Mesendoderm (in vitro differentiated cells): ENCODE data around the gene AFF2.
A peak's percentile ranks its signal among the peaks of the same experiment; 100 is the strongest.

Source experiments
- DNase-seq: peaks from one replicate; pipeline ENCODE4 v3.0.0; 2013
- H2AK5ac ChIP-seq: 2 replicates; pipeline ENCODE4 v1.6.1; 2013; ENCODE audit warnings: low read length, inconsistent platforms
- H2BK120ac ChIP-seq: 2 replicates; pipeline ENCODE4 v1.6.1; 2013; ENCODE audit warnings: low read depth, mild to moderate bottlenecking, low read length, moderate library complexity, mixed read lengths
- H2BK15ac ChIP-seq: replicated peaks from 2 replicates; pipeline ENCODE4 v1.6.1; 2013; ENCODE audit warnings: low read depth, mild to moderate bottlenecking, moderate library complexity
- H2BK5ac ChIP-seq: 2 replicates; pipeline ENCODE4 v1.6.1; 2013; ENCODE audit warnings: low read length, inconsistent platforms
- H3K18ac ChIP-seq: 2 replicates; pipeline ENCODE4 v1.6.1; 2013; ENCODE audit warnings: mild to moderate bottlenecking, low read length, mixed read lengths
- H3K23ac ChIP-seq: one replicate; pipeline ENCODE4 v1.6.1; 2013; ENCODE audit warnings: low read length
- H3K27ac ChIP-seq: 2 replicates; pipeline ENCODE4 v1.5.1; 2013; ENCODE audit warnings: low read depth, mild to moderate bottlenecking, inconsistent platforms, low read length, moderate library complexity
- H3K27me3 ChIP-seq: 2 replicates; pipeline ENCODE4 v1.6.1; 2013; ENCODE audit warnings: low read length, control low read depth, mild to moderate bottlenecking, inconsistent platforms; ENCODE audit not compliant: insufficient read depth, poor library complexity
- H3K36me3 ChIP-seq: 2 replicates; pipeline ENCODE4 v1.6.1; 2013; ENCODE audit warnings: low read length, inconsistent platforms; ENCODE audit not compliant: control insufficient read depth, insufficient read depth
- H3K4ac ChIP-seq: one replicate; pipeline ENCODE4 v1.6.1; 2013; ENCODE audit warnings: low read depth, mild to moderate bottlenecking, low read length, moderate library complexity
- H3K4me1 ChIP-seq: 2 replicates; pipeline ENCODE4 v1.6.1; 2013; ENCODE audit warnings: low read depth, low read length, inconsistent platforms; ENCODE audit not compliant: control insufficient read depth
- H3K4me2 ChIP-seq: 2 replicates; pipeline ENCODE4 v1.6.1; 2013; ENCODE audit warnings: low read length
- H3K4me3 ChIP-seq: 2 replicates; pipeline ENCODE4 v1.5.1; 2013; ENCODE audit warnings: mild to moderate bottlenecking, low read length
- H3K56ac ChIP-seq: one replicate; pipeline ENCODE4 v1.6.1; 2013; ENCODE audit warnings: low read length
- H3K79me1 ChIP-seq: 2 replicates; pipeline ENCODE4 v1.6.1; 2013; ENCODE audit warnings: low read length, inconsistent platforms
- H3K79me2 ChIP-seq: 2 replicates; pipeline ENCODE4 v1.6.1; 2013; ENCODE audit warnings: mild to moderate bottlenecking, low read length; ENCODE audit not compliant: control insufficient read depth, insufficient read depth
- H3K9ac ChIP-seq: 2 replicates; pipeline ENCODE4 v1.6.1; 2013; ENCODE audit warnings: low read length, inconsistent platforms
- H4K5ac ChIP-seq: one replicate; pipeline ENCODE4 v1.6.1; 2013; ENCODE audit warnings: low read length
- H4K8ac ChIP-seq: one replicate; pipeline ENCODE4 v1.6.1; 2013; ENCODE audit warnings: low read depth, mild to moderate bottlenecking, control low read depth, low read length, moderate library complexity
- WGBS: extraction: QIAGEN DNeasy Blood & Tissue Kit; methylation state at CpG from one replicate; pipeline ENCODE4 v1.1.7; 2013; ENCODE audit warnings: low lambda C conversion rate, missing lambda C conversion rate; ENCODE audit not compliant: insufficient coverage; ENCODE audit errors: extremely low coverage; 5-methylcytosine and 5-hydroxymethylcytosine counted together

Gene AFF2

DNA sequence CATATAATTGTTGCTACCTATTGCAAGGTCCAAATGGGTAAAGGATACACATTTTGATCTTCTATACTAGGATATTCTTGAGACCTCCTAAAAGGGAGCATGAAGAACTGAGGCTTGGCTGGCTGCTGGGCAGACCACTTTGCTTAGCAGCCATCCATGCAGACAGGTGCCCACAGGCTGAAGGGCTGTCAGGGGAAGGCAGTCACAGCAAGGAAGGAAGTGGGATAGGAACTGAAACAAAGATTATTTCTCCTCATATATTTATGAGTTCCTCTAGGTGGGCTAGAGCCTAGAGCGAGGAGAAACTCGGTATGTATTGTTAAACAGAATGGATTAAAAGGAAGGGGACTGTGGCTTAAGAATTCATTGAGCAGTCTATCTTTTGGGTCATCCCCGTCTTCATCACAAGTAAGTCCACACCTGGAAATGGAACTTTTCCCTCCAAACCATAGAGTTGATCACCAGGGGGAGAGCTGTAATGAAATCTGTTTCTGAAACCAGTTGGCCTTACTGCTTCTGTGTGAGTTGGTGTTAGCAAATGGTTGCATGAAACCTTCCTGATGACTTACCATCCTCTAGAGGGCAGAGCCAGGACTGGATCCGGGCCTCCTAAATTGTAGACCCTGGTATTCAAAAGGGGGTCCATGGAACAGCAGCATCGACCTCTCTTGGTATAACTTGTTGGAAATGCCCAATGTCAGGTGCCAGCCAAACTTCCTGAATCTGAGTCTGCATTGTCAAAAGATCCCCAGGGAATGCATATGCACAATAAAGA is 42.3 kb downstream of the AFF2 start:
- no peaks in the 10 kb centered on the region for H3K36me3 ChIP-seq
- no peaks in the 10 kb centered on the region for H3K4me1 ChIP-seq
- H3K4ac ChIP-seq, result no peak overlapping the region
- H3K79me2 ChIP-seq, result no peaks in the 10 kb centered on the region
- no peak overlapping the region for H3K4me3 ChIP-seq
- H2BK15ac ChIP-seq, result no peak overlapping the region
- no peak overlapping the region for H3K56ac ChIP-seq
- peak; percentile 13 for DNase-seq
- H3K4me2 ChIP-seq, result no peak overlapping the region
- H2BK120ac ChIP-seq, result no peak overlapping the region
- no peak overlapping the region for H3K9ac ChIP-seq
- H2AK5ac ChIP-seq, result no peak overlapping the region
- no CpG with 5 or more reads among the region's 5 CpGs for WGBS
- no peak overlapping the region for H4K5ac ChIP-seq
- no peak overlapping the region for H2BK5ac ChIP-seq
- no peak overlapping the region for H3K23ac ChIP-seq
- no peak overlapping the region for H3K27ac ChIP-seq
- H3K79me1 ChIP-seq, result no peaks in the 10 kb centered on the region
- no peaks in the 10 kb centered on the region for H3K27me3 ChIP-seq
- H4K8ac ChIP-seq, result no peak overlapping the region
- H3K18ac ChIP-seq, result no peak overlapping the region

DNA sequence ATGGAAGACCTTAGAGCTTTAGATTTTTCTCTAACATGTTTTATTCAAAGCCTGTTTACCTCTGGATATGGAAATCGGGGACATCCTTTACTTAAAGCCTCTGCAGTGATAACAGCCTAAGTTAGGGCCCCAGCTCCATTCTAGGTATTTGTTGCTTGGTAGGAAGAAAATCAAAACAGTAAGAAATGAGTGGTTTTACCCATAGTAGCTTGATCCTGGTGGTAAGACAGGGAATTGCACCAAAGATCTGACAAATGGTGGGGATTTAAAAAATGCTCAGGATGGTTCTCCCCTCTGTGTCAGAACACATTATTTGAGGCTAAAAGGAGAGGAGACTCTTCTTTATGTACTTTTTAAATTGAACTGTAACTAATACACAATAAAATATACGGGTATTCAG is 52.4 kb downstream of the AFF2 start:
- Histone ChIP-seq H3K27me3 (no peaks in the 10 kb centered on the region), H2BK120ac (no peak overlapping the region), H3K27ac (no peak overlapping the region), H2BK5ac (no peak overlapping the region), H3K9ac (no peak overlapping the region), H3K56ac (no peak overlapping the region), H3K36me3 (no peaks in the 10 kb centered on the region), H3K79me2 (no peaks in the 10 kb centered on the region), H3K4me1 (no peaks in the 10 kb centered on the region), H2BK15ac (no peak overlapping the region), H2AK5ac (no peak overlapping the region), H3K4me3 (no peak overlapping the region), H3K4me2 (no peak overlapping the region), H3K23ac (no peak overlapping the region), H3K79me1 (no peaks in the 10 kb centered on the region), H3K18ac (no peak overlapping the region), H3K4ac (no peak overlapping the region), H4K8ac (no peak overlapping the region), H4K5ac (no peak overlapping the region)
- no CpG with 5 or more reads among the region's 2 CpGs for WGBS
- peak; percentile 24 for DNase-seq

DNA sequence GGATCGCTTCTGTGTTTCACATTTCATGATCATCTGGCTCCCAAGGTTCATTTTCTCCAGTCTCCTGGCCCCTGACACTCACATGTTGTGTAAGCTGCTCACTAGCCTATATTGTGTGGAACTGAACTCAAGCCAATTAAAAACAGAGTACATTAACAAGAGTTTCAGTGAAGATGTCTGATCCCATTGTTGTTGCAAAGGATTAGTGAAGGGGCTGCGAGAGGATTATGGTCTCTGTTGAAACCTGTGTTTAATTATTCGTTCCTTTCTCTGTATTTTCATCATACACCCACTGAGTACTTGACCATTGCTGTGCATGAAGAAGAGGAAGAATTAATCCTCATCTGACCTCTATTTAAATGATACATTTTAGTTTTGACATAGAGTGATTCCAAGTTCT is 54.7 kb downstream of the AFF2 start:
- DNase-seq, result no peak
- Histone ChIP-seq H4K8ac (no peak overlapping the region), H4K5ac (no peak overlapping the region), H3K36me3 (no peaks in the 10 kb centered on the region), H2BK5ac (no peak overlapping the region), H3K18ac (no peak overlapping the region), H3K4me3 (no peak overlapping the region), H2AK5ac (no peak overlapping the region), H3K4me1 (no peaks in the 10 kb centered on the region), H3K27ac (no peak overlapping the region), H3K23ac (no peak overlapping the region), H3K9ac (no peak overlapping the region), H3K4ac (no peak overlapping the region), H3K56ac (no peak overlapping the region), H2BK120ac (no peak overlapping the region), H3K4me2 (no peak overlapping the region), H3K79me1 (no peaks in the 10 kb centered on the region), H3K27me3 (no peaks in the 10 kb centered on the region), H2BK15ac (no peak overlapping the region), H3K79me2 (no peaks in the 10 kb centered on the region)
- WGBS, result no CpG with 5 or more reads among the region's 3 CpGs

DNA sequence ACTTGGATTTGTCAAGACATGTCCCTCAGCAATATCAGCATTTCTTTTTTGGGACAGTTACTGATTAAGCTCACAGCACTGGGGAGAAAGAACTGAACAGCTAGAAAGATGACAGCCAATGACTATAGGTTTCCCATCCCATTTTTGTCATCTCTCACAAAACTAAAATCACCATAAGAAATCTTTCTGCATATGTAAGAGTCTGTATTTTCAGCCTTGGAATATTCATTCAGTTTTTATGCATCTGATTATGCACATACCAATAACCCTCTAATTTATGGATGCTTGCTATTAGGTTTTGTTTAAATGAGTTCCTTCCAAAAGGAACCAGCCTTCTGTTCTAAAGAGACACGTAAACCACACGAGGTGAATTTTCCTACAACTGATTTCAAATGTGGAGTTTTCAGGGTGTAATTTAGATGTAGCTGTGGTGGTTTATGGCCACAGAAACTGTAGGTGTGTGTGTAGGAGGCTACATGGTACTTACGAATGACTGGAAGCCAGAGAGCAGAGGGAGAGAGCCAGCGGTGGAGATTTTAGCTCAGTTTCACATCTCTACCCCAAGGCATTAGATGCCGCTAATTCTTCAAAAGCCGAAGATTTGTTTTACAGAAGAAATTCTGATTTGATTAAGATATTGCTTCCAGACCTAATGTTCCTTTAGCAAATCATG is 55.3 kb downstream of the AFF2 start:
- Histone ChIP-seq H2BK15ac (no peak overlapping the region), H3K4me1 (no peaks in the 10 kb centered on the region), H3K36me3 (no peaks in the 10 kb centered on the region), H3K4me3 (no peak overlapping the region), H2BK120ac (no peak overlapping the region), H3K27me3 (no peaks in the 10 kb centered on the region), H3K23ac (no peak overlapping the region), H4K5ac (no peak overlapping the region), H3K9ac (no peak overlapping the region), H2BK5ac (no peak overlapping the region), H3K79me1 (no peaks in the 10 kb centered on the region), H3K4ac (no peak overlapping the region), H2AK5ac (no peak overlapping the region), H3K56ac (no peak overlapping the region), H3K79me2 (no peaks in the 10 kb centered on the region), H3K4me2 (no peak overlapping the region), H3K18ac (no peak overlapping the region), H4K8ac (no peak overlapping the region), H3K27ac (no peak overlapping the region)
- no CpG with 5 or more reads among the region's 6 CpGs for WGBS
- no peak for DNase-seq

DNA sequence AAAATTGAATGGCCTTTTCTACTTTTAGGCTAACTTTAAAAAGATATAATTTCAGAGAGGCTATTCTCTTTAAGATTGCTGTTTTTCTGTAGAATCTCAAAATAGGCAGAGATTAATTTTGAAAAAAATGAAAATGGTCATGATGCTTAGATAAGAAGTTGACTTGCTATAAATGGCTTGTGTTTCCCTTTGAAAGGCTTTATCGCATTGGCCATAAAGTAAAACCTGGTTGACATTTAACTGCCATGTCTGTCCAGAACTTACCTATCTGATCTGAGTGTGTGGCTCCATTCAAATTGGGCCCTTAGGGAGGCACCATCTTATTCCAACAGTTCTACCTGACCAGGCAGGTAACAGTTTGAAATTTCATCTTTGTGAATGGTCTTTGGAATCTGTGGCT is 56.1 kb downstream of the AFF2 start:
- DNase-seq, result no peak
- WGBS, result no CpG with 5 or more reads among the region's 1 CpG
- H2BK120ac ChIP-seq, result no peak overlapping the region

More for the DNA sequence above, 56.1 kb downstream of the AFF2 start:
- Histone ChIP-seq H3K23ac (no peak overlapping the region), H3K79me1 (no peaks in the 10 kb centered on the region), H3K27ac (no peak overlapping the region), H3K4me3 (no peak overlapping the region), H3K79me2 (no peaks in the 10 kb centered on the region), H2AK5ac (no peak overlapping the region), H3K4ac (no peak overlapping the region), H2BK5ac (no peak overlapping the region), H3K56ac (no peak overlapping the region), H3K9ac (no peak overlapping the region), H3K4me2 (no peak overlapping the region), H2BK15ac (no peak overlapping the region), H3K36me3 (no peaks in the 10 kb centered on the region), H4K8ac (no peak overlapping the region), H4K5ac (no peak overlapping the region), H3K27me3 (no peaks in the 10 kb centered on the region), H3K4me1 (no peaks in the 10 kb centered on the region), H3K18ac (no peak overlapping the region)
